GM19455 (cell line): ENCODE measurements around the gene CACNA1B.

ENCODE experiments used
- ATAC-seq: cut with Tn5 transposase; IDR thresholded peaks from one replicate; pipeline ENCODE4 v1.9.1; 2021; ENCODE audit not compliant: unreplicated experiment

CACNA1B gene

GRCh38 chr9:137959641-137960411, 82.2 kb downstream of the CACNA1B start:
- ATAC-seq = no peak

- ATAC-seq = no peak
Measured at GRCh38 chr9:137960496-137960895, 82.9 kb downstream of the CACNA1B start.

GRCh38 chr9:137963525-137963924, 85.9 kb downstream of the CACNA1B start:
- ATAC-seq = no peak

GRCh38 chr9:137965177-137965795, 87.7 kb downstream of the CACNA1B start:
- ATAC-seq = no peak

- no peak for ATAC-seq
Measured at GRCh38 chr9:137967280-137967953, 89.8 kb downstream of the CACNA1B start.

GRCh38 chr9:137968235-137968634, 90.7 kb downstream of the CACNA1B start:
- ATAC-seq = no peak

- no peak for ATAC-seq
Measured at GRCh38 chr9:137969008-137969407, 91.4 kb downstream of the CACNA1B start.

- no peak for ATAC-seq
Measured at GRCh38 chr9:137969685-137970084, 92.1 kb downstream of the CACNA1B start.

GRCh38 chr9:137970098-137970497, 92.5 kb downstream of the CACNA1B start:
- ATAC-seq = no peak

- no peak for ATAC-seq
Measured at GRCh38 chr9:137970686-137971476, 93.3 kb downstream of the CACNA1B start.

GRCh38 chr9:137971477-137972138, 94.0 kb downstream of the CACNA1B start:
- ATAC-seq = no peak

GRCh38 chr9:137972355-137972987, 94.9 kb downstream of the CACNA1B start:
- ATAC-seq = no peak

- ATAC-seq = no peak
Measured at GRCh38 chr9:137972988-137973470, 95.4 kb downstream of the CACNA1B start.

GRCh38 chr9:137973829-137974416, 96.3 kb downstream of the CACNA1B start:
- no peak for ATAC-seq

GRCh38 chr9:137974746-137975526, 97.4 kb downstream of the CACNA1B start:
- ATAC-seq = no peak

GRCh38 chr9:137975527-137975913, 97.9 kb downstream of the CACNA1B start:
- ATAC-seq = no peak

- no peak for ATAC-seq
Measured at GRCh38 chr9:137975936-137976565, 98.5 kb downstream of the CACNA1B start.

GRCh38 chr9:137977571-137978261, 100.1 kb downstream of the CACNA1B start:
- no peak for ATAC-seq
